NCI-H345 (cell line): Measurements from ENCODE around the gene FNTB.

Source experiments
- DNase-seq: peaks from one replicate; lab custom pipeline; 2025; lab: John Stamatoyannopoulos, UW

The FNTB gene

DNA sequence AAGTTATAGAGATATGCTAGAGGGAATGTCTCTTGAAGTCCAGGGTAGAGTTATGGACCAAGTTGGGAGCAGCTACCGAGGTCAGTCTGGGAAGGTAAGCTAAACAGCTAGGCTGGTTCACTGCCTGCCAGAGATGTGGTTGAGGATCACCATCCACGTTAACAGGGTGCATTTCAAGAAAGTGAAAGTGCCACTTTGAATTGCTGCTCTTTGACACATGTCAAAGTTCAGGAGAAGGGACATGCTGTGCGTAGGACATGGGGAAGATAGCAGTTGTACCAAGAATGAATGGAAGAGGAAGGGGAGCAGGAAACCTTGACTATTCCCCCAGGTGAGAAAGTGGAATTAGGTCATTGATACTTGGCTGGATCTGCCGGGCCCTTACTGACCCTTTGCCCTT lies 66.1 kb downstream of the FNTB start:
- no peak for DNase-seq

DNA sequence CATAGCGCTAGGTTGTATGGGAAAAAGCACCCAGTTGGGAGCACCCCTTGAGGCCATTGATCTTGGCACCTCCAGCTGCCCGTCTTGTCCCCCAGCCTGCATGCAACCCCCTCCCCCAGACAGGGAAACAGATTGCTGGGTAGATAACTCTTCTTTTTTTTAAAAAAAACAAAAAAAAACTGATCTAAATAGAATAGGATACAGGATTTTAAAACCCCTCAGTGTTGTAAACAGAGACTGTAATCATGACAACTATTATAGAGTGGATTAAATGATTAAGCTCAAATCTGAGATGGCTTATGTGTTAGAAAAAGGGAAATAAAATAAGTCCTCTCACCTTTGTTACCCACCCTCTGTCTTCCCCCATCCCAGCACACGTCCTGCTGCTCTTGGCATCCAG lies 66.8 kb downstream of the FNTB start:
- no peak for DNase-seq

DNA sequence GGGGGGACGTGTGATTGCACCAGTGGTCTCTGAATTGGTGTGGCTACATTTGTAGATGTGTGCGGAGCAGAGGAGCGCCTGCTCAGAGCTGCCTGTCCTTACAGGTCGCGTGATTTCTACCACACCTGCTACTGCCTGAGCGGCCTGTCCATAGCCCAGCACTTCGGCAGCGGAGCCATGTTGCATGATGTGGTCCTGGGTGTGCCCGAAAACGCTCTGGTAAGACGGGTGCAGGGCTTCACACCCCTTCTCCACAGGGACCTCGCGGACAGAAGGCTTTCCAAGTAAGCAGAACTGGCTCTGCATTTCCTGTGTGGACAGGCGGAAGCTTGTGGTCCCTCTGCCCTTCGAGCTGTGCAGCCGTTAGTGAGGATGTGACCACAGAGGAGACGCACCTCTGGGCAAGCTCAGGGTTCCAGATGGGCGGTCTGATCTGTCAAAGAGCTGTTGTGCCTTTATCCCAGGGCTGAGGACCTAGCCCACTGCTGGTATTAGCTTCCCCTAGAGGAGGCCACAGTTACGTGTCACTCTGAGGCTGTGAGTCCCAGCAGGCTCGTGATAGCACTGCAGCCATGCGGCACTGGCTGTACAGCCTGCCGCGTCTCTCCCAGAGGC lies 67.9 kb downstream of the FNTB start:
- DNase-seq = no peak

DNA sequence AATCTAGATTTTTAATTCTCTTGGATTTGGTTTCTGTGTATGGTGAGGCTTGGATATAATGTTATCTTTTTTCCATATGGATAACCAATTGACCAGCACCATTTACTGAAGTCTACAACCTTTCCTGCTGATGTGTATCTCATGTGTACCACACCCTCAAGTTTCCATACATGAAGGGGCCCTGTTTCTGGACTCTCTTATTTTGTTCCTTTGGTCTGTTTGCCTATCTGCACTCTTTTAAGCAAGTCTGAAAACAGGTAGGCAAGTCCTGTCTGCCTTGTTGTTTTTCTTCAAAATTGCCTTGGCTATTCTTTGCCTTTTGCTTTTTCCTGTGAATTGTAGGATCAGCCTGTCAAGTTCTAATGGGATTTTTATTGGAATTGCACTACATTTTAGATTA lies 71.0 kb downstream of the FNTB start:
- no peak for DNase-seq

DNA sequence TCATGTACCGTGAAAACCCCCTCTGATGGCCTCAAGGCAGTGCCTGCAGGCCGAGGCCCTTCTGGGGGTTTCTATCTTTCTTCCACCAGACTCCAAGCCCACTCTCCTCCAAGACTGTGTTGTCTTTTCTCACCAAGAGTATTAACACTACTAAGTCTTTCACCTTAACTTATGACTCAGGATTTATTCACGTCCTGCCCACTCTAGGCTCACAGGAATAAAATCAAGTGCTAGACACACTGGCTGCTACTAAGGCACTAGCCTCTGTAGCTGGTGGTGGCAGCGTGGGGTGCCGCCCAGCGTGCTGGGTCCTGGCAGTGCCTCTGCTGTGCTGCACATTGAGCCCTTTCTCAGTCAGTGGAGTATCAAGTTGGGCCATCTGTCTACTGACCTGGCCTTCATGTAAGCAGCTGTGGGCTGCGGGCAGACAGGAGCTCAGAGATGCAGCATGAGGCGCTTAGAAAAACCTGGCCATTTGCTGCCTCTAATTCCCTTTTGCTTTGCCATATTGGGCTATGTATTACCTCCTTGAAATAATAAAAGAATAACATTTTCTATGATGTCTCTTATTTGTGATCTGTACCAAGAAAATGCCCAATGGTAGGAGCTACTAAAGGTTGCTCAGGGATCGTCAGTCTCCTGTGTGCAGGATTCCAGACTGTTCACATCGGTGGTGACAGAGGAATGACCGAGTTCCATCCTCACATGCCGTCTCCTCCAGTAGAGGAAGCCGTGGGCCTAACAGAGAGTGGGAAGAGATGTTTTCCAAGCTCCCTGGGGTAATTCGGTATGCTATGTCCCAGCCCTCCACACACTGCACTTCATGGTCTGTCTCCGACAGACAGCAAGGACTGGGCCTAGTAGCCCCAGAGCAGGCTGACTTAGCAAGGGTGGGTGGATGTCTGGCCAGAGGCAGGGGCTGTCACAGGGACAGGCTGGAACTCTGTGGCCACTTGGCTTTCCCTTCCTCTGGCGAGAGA lies 75.7 kb downstream of the FNTB start:
- no peak for DNase-seq

DNA sequence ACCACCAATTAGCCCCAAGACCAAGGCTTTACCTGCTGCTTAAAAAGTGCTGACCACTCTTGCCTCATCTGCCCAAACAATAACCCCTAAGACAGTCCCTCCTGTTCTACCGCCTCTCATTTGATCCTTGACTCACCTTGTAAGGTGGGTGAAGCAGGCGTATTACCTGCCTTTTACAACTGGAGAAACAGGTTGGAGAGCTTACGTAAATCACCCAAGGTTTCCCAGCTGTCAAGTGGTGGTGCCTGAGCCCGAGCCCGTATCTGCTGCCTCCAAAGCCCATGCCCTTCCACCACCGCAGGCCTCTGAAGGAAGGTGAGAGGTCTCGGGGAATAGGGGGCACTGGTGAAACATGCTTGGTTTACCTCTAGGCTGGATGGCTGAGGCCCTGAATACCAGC lies 79.0 kb downstream of the FNTB start:
- no peak for DNase-seq

DNA sequence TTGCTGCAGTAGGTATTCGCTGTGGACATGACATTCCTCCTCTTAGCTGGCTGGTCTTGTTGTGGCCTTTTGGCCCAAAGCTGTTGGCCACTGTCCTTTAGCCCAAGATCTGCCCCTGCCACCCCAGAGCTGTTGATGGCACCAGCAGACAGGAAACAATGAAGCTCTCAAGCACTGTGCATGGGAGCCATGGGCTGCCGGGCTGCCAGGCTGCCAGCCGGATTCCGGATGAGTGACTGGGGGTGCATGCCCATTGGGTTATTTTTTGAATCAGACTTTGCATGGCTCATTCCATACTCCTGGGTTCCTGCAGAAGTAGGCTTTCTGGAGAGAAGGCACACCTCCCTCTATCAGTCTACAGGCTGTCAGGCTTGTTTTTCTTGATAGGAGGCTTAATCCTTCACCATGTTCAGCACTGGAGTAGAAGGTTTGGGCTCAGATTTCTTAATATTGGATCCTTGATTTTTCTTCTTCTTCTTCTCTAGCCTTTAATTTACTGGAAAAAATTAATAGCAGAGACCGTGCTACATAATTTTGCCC lies 83.2 kb downstream of the FNTB start:
- no peak for DNase-seq

DNA sequence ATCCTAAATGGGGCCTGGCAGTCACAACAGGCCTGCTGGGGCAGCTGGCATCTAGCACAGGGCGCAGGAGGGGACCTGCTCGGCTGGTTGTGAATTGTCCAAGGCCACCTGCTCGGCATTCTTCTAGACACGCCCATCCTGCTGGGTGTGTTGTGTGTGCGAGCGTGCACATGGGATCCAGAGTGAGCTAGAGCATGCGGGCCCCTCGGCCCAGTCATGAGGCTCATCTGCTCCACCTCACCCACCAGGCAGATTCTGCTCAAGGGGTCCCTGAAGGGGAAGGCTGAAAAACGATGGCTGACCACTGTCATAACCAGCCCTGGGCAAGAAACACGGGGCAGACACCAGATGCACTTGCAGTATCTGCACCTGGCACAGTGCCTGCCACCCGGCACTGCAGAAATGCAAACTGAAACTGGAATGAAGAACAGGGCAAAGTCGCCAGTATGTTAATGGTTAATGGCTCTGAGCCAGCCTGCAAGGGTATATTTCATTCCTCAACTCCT lies 83.8 kb downstream of the FNTB start:
- peak; percentile 94 for DNase-seq

DNA sequence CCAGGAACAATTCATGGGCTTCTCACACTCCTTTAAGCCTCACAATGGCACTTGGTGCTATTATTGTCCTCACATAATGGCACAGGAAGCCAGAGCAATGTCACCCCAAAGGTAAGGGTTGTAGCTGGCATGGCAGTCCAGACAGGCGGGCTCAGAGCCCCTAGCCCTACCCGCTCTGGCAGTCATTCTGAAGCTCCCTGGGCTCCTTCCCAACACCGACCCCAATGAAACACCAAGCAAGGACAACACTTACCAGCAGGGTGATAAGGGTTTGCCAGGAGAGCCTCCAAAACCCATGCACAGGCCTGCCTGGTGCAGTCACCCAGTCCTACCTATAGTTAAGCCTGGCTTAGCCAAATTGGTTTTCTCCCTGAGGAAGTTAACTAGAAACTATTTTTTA lies 84.8 kb downstream of the FNTB start:
- DNase-seq = no peak

DNA sequence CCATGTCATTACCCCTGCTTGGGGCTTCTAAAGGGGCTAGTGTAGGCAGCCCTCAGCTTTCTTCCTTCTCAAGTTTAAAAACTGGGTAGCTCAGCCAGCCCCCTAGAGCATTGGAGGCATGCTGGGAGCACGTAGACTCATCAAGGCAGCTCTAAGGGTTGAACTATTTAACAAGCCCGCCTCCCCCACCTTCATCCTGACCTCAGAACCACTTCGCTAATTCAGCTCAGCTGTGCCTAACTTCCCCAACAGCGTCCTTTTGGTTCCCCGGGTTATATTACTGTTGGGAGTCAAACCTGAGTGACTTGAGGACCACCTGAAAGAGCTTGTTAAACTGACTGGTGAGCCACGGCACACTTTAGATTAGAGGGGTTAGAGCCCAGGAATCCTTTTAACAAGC lies 85.6 kb downstream of the FNTB start:
- no peak for DNase-seq

DNA sequence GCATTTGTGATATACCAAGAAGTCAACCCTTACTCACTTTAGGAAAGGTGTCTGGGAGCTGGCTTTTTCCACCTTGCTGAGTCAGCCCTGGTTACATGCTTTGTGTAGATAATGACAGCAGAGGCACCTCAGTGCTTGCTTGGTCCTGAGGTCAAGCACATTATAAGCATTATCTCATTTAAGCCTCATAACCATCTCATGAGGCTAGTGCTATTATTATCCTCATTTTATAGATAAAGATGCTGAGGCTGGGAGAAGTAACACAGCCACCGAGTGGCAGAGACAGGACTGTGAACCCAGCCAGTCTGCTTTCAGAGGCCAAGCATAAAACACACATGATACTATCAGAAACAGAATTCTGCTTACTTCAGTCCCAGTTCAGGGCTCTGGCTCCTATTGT lies 86.2 kb downstream of the FNTB start:
- DNase-seq = no peak

DNA sequence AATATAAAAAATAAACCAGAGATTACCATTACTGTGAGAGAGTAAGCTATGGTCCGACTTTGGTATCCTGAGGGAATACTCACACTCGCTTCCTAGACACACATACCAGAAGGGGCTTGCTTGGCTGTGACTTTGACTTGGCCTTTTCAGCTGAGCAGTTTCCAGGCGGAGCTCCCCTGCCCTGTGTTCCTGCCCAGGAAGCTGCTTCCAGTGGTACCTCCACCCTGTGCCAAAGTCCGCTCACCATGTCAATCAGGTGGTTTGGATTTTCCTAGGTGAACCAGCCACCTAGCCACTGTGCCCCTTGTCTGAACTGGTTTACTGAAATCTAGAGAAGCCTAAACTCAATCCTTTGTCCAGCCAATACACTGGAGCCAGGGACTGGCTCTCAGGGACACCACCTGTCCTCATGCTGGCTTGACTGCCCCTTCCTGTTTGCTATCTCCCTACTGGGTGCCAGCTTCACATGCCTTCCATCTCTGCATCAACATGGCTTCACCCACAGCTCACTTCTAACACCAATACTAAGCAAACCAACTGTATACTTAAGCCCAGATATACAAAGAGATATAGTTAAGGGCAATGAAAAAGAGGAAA lies 87.0 kb downstream of the FNTB start:
- no peak for DNase-seq

DNA sequence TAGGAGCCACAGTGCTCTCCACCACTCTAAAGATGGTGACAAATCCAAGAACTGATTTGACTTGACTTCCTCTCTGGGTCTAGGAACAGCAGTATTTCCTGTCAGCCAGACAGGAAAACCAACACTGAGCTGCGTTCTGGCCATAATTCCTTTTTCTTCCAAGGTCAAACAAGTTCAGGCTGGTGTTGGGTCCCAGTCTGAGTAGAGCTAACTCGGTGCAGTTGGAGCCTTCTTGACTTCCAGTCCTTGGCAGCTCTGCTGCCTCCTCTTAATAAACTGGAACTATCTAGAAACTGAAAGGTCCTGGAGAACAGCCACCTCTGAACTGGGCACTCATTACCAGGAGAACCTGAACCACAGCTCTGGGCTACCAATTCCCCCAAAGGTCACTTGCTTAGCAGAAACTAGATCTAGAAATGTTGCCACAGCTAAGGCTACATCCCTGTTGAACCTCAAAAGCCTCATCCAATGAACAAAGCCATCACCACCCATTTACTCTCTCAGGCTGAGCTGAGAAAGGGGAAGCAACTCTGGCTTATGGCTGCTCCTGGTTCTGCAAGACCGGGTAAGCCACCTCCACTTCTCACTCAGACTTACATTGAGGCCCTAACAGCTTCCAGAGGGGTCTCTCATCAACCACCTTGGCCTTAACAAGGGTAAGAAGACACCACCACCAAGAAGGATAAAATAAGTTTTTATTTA lies 87.9 kb downstream of the FNTB start:
- no peak for DNase-seq

DNA sequence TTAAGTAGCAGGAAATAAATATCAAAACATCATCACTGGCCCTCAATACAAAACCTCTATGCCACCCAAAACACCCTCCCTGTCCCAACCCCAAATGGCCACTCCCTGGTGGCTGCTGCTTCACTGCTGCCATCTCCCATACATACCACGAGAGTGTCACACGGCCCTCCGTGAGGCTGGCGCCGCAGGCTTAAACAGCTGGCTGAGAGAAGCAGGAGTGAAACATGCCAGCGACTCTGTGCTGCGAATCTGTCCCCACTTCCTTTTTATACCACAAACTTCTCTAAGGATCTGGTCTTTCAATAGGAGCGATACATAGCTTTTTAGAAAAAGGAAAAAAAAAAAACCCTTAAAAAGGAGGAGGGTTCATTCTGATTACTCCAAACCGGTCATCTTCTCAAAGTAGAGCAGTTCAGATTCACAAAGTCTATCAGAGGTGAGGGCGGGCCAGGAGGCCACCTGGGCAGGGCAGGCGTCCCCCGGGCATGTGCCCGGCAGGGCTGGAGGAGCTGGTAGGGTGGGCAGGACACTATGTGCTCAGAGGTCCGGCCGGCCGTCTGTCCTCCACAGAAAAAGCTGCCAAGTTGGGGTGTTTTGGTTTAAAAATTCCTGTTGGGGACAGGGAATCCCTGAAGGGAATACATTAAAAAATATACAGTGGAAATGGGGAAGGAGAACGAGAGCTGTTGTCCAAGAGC lies 89.1 kb downstream of the FNTB start:
- no peak for DNase-seq

DNA sequence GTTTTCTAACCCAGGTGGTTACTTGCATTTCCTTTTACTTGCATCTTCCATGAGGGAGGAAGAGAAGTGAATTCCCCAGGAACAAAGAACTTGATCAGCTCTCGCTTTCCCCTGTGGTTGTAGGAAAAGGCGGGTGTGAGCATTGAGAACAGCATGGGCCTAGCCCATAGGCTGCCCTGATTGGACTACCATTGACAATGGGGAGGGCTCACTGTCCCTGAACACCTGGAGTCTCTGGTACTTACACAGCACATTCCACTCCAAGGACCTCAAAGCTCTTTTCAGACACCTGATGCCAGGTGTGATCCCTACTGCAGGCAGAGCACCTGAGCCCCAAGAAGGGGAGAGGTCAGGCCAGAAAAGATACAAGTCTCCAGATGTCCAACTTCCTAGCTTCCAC lies 90.6 kb downstream of the FNTB start:
- no peak for DNase-seq

DNA sequence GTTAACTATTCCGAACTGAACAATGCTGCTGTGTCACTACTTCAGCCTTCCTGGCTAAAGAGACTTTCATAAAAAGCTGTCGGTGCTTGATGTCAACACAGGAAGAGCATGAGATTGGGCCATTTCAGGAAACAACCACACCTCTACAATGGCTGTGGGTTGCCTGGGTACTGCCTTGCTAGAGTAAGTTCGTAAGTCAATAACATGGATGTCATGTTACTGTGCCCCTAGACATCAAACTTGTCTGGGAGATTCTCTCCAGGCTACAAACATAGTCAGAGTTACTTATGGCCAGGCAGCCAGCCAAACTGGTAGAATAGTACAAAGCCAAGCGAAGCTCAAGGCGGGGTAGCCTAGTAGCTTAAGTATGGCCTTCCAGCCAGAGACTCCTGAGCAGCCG lies 92.5 kb downstream of the FNTB start:
- DNase-seq = no peak

DNA sequence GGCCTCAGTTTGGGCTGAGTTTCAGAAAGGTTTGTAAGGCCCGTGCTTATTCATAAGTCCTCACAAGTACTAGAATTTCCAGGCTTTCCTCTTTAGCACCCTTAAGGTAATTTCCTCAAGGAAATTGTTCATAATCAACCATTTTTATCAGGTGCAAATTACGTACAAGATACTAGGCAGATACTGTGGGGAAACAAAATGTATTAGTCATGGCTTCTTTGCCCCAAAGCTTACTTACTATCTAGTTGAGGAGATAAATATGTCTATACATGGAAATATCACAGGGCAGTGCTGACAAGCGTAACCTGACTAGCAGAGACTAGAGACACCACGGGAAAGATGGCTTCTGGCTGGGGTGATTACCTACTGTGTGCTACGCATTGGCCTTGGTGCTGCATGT lies 93.1 kb downstream of the FNTB start:
- DNase-seq = no peak

DNA sequence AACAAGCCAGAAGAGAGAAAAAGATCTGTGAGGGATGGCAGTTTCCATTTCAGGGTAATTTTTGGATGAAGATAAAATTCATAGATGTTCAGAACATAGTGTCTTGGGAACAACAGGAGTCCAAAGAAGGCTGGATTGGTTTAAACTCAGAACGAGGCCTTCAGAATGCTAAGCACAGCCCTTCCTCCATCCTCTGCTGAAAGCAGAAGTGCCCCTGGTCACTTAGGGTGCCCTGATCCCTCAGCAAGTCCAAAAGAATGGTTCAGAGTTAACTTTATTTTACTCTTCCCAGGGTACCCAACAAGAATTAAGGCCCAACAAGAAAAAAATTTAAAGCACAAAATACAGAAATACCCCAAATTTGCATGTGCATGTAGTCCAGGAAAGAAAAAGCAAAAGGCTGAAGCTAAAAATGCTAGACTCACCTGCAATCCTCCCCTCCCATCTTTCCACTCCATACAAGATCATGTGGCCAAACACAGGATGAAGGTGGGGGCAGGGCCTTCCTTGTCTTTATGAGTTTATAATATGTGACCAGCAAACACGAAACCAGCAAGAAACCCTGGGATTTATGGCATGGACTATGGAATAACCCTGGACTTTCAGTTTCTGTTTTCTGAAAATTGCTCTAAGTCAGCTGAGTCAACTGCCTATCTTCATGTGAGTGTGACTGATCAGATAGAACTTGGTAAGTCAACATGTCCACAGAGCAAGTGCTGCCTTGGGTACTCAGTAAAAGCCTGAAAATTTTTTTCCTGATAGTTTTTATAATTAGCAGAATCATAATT lies 94.5 kb downstream of the FNTB start:
- DNase-seq = no peak

DNA sequence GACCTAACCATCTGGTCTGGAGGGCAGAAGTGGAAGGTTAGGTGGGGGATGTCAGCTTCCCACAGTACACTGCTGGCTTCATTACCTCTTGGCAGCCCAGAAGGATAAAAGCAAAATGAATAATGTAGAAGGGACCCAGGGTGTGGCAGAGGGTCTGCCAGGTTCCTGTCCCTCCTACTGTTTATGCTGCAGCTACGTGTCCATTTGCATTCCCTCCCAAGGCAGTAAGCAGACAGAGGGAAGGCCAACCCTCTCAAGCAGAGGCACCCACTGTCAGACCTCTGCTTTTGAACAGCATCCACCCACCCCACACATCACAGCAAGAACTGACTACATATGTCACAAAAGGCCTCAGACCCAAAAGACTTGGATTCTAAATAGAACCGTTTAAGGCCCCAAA lies 96.2 kb downstream of the FNTB start:
- DNase-seq = no peak
